HepG2 (cell line): ENCODE data around the gene SMO. TPM values are rescaled to one million over a fixed set of nuclear protein-coding genes. Genes with fewer than 3 reads are reported as not detected.
A peak's percentile ranks its signal among the peaks of the same experiment; 100 is the strongest.

ENCODE experiments used
- AFF4 ChIP-seq: sonication (generic); formaldehyde crosslinking; IDR thresholded peaks from 2 replicates; pipeline ENCODE4 v1.4.0; 2020; ENCODE audit warnings: missing genetic modification reagents
- ATF4 ChIP-seq, 2 experiments: fragments of 450-650 bp in 1 of 2; sonication (generic) in 1 of 2; formaldehyde crosslinking; IDR thresholded peaks; 2 replicates each; pipeline versions ENCODE4 v1.5.0 to v1.8.0; 2020 to 2022; ENCODE audit warnings: mild to moderate bottlenecking in 1 of 2, missing genetic modification reagents in 1 of 2
- E2F5 ChIP-seq: sonication (generic); formaldehyde crosslinking; conservative IDR thresholded peaks from 2 replicates; pipeline ENCODE4 v1.4.0; 2020; ENCODE audit warnings: missing genetic modification reagents
- ELF3 ChIP-seq: IDR thresholded peaks from 2 replicates; pipeline ENCODE4 v1.6.1; 2016; ENCODE audit warnings: missing genetic modification reagents, missing compliant biosample characterization
- FOXO1 ChIP-seq: sonication (generic); formaldehyde crosslinking; IDR thresholded peaks from 2 replicates; pipeline ENCODE4 v1.4.0; 2020; ENCODE audit warnings: missing genetic modification reagents
- HOXA9 ChIP-seq: sonication (generic); formaldehyde crosslinking; IDR thresholded peaks from 2 replicates; pipeline ENCODE4 v1.8.1; 2022; ENCODE audit warnings: missing genetic modification reagents, mild to moderate bottlenecking, moderate library complexity, borderline replicate concordance
- MED1 ChIP-seq: sonication (generic); formaldehyde crosslinking; IDR thresholded peaks from 2 replicates; pipeline ENCODE4 v1.4.0; 2020; ENCODE audit warnings: missing genetic modification reagents
- MEIS2 ChIP-seq: sonication (generic); formaldehyde crosslinking; IDR thresholded peaks from 2 replicates; pipeline ENCODE4 v1.9.0; 2021; ENCODE audit warnings: mild to moderate bottlenecking, missing genetic modification reagents
- NCOR1 ChIP-seq: fragments of 200-600 bp; sonication (generic); IDR thresholded peaks from 2 replicates; pipeline ENCODE4 v1.7.0; 2017; ENCODE audit warnings: antibody characterized with exemption, low read length, borderline replicate concordance
- NFE2L2 ChIP-seq: fragments of 150-350 bp; IDR thresholded peaks from 2 replicates; pipeline ENCODE4 v1.6.1; 2014; ENCODE audit warnings: low read length
- RAD21 ChIP-seq: fragments of 450-650 bp; formaldehyde crosslinking; IDR thresholded peaks from 2 replicates; pipeline ENCODE4 v1.5.0; 2020; ENCODE audit warnings: mild to moderate bottlenecking
- SMAD1 ChIP-seq: sonication (generic); formaldehyde crosslinking; IDR thresholded peaks from 2 replicates; pipeline ENCODE4 v1.4.0; 2020; ENCODE audit warnings: missing genetic modification reagents, low read depth, mild to moderate bottlenecking, borderline replicate concordance
- SMAD3 ChIP-seq: sonication (generic); formaldehyde crosslinking; IDR thresholded peaks from 2 replicates; pipeline ENCODE4 v1.4.0; 2020; ENCODE audit warnings: missing genetic modification reagents
- SNAI1 ChIP-seq: sonication (generic); formaldehyde crosslinking; IDR thresholded peaks from 2 replicates; pipeline ENCODE4 v1.5.0; 2020; ENCODE audit warnings: mild to moderate bottlenecking, missing genetic modification reagents, borderline replicate concordance
- STAT5B ChIP-seq: sonication (generic); formaldehyde crosslinking; IDR thresholded peaks from 2 replicates; pipeline ENCODE4 v1.4.0; 2020; ENCODE audit warnings: missing genetic modification reagents
- TARDBP ChIP-seq: sonication (generic); formaldehyde crosslinking; IDR thresholded peaks from 2 replicates; pipeline ENCODE4 v1.8.0; 2022; ENCODE audit warnings: mild to moderate bottlenecking, missing genetic modification reagents
- TBX3 ChIP-seq: fragments of 450-650 bp; IDR thresholded peaks from 2 replicates; pipeline ENCODE4 v1.6.1; 2017; ENCODE audit warnings: antibody characterized with exemption, mild to moderate bottlenecking, inconsistent platforms, borderline replicate concordance
- TOE1 ChIP-seq: sonication (generic); formaldehyde crosslinking; IDR thresholded peaks from 2 replicates; pipeline ENCODE4 v1.4.0; 2020; ENCODE audit warnings: mild to moderate bottlenecking, missing genetic modification reagents
- XRCC5 ChIP-seq: fragments of 200-400 bp; formaldehyde crosslinking; optimal IDR thresholded peaks from 2 replicates; pipeline ENCODE3; 2017; ENCODE audit warnings: mild to moderate bottlenecking, low read length
- ZFP36 ChIP-seq: fragments of 150-350 bp; IDR thresholded peaks from 2 replicates; pipeline ENCODE4 v1.6.1; 2018; ENCODE audit warnings: borderline replicate concordance, low read length, low read depth; ENCODE audit not compliant: partially characterized antibody
- ZKSCAN1 ChIP-seq: fragments of 150-350 bp; IDR thresholded peaks from 2 replicates; pipeline ENCODE4 v1.6.1; 2014; ENCODE audit warnings: low read length
- ZNF672 ChIP-seq: sonication (generic); formaldehyde crosslinking; IDR thresholded peaks from 2 replicates; pipeline ENCODE4 v1.8.1; 2022; ENCODE audit warnings: missing genetic modification reagents
- ZNF691 ChIP-seq: sonication (generic); formaldehyde crosslinking; IDR thresholded peaks from 2 replicates; pipeline ENCODE4 v1.4.0; 2020; ENCODE audit warnings: missing genetic modification reagents, low read depth, mild to moderate bottlenecking, borderline replicate concordance
- ZNF720 ChIP-seq: sonication (generic); formaldehyde crosslinking; IDR thresholded peaks from 2 replicates; pipeline ENCODE4 v1.4.0; 2020; ENCODE audit warnings: missing genetic modification reagents
- ZNF746 ChIP-seq: sonication (generic); formaldehyde crosslinking; IDR thresholded peaks from 2 replicates; pipeline ENCODE4 v1.8.0; 2022; ENCODE audit warnings: mild to moderate bottlenecking, missing genetic modification reagents
- ZNF747 ChIP-seq: sonication (generic); formaldehyde crosslinking; IDR thresholded peaks from 2 replicates; pipeline ENCODE4 v1.8.1; 2023; ENCODE audit warnings: missing genetic modification reagents, mild to moderate bottlenecking, borderline replicate concordance
- polyA plus RNA-seq, 8 experiments: library from polyadenylated mRNA; depleted of rRNA in 3 of 8; stranded (reverse) in 7 of 8; unstranded in 1 of 8; fragments of >200 nt; fragmentation: Illumina TruSeq in 4 of 8; extraction: Trizol in 4 of 8; gene quantifications; 2 replicates each; pipeline versions ENCODE4 v1.2.1 to v1.2.3, GENCODE V29; 2011 to 2016; ENCODE audit warnings: low read depth in 4 of 8, missing spikeins in 1 of 8, mixed read lengths in 1 of 8; ENCODE audit not compliant: insufficient read depth in 1 of 8
- total RNA-seq, 5 experiments: library from RNA; depleted of rRNA; stranded (reverse); fragments of >200 nt; fragmentation: Illumina TruSeq; extraction: Trizol; gene quantifications; 2 replicates each; pipeline ENCODE4 v1.2.3, GENCODE V29; 2016; ENCODE audit warnings: low read depth in 1 of 5

SMO gene
- total and polyA plus RNA-seq, 2 of the 13 experiments (the other 11 are each of a cell fraction or from before 2014, with no cell fraction given) = 23.8 to 32.3 TPM

- TF ChIP-seq SMAD3 (CRISPR knock-in tag) (no peak), ZNF672 (CRISPR knock-in tag) (no peak), RAD21 (CRISPR knock-in tag) (peak; percentile 71), E2F5 (CRISPR knock-in tag) (no peak), ZKSCAN1 (no peak), TOE1 (no peak), ZNF720 (CRISPR knock-in tag) (no peak), ELF3 (peak; percentile 35; the same call in 1 of the 2 replicates), ZNF691 (CRISPR knock-in tag) (no peak), MED1 (CRISPR knock-in tag) (0 out of 2 replicates have a peak, but pooled peaks have one; percentile 13), ATF4 (CRISPR knock-in tag; IDR thresholded peaks at IDR 0.05) (no peak), NFE2L2 (no peak), AFF4 (CRISPR knock-in tag) (no peak), SNAI1 (CRISPR knock-in tag) (no peak), SMAD1 (CRISPR knock-in tag) (no peak), FOXO1 (CRISPR knock-in tag) (no peak), TARDBP (peak; percentile 58; the same call in 1 of the 2 replicates), ZNF747 (CRISPR knock-in tag) (0 out of 2 replicates have a peak, but pooled peaks have one; percentile 21), ZFP36 (no peak), MEIS2 (CRISPR knock-in tag) (0 out of 2 replicates have a peak, but pooled peaks have one; percentile 30), NCOR1 (no peak), STAT5B (CRISPR knock-in tag) (no peak), XRCC5 (peak; percentile 70), HOXA9 (no peak), TBX3 (no peak), ZNF746 (no peak)
Observed at GRCh38 chr7:129213828-129214227, 25.4 kb downstream of the SMO start (continued).
